PC-9 (cell line): ENCODE measurements around the gene LIMA1. TPM values are rescaled to one million over a fixed set of nuclear protein-coding genes. Genes with fewer than 3 reads are reported as not detected.

ENCODE experiments used
- BruUV-seq: library from RNA; stranded (reverse); fragments of 400-500 nt; replicated peaks from 2 replicates; lab custom pipeline; 2021; lab: Mats Ljungman, UMichigan
- CTCF ChIA-PET: fragments of 300-600 bp; sonication (Branson Sonifier 250); formaldehyde crosslinking; loops from one replicate; lab custom pipeline; 2022; ENCODE audit warnings: antibody characterized with exemption; lab: Charles Lee
- POLR2A ChIA-PET: fragments of 300-600 bp; sonication (Branson Sonifier 250); formaldehyde crosslinking; loops from one replicate; lab custom pipeline; 2022; ENCODE audit warnings: antibody characterized with exemption; ENCODE audit not compliant: unreplicated experiment; lab: Charles Lee
- DNase-seq, 2 experiments: peaks; one replicate each; pipeline versions ENCODE4 v3.0.0 to v3.0.0-alpha.2; 2015 to 2022; ENCODE audit warnings: mixed read lengths in 1 of 2
- H2AFZ ChIP-seq: fragments of 200-600 bp; sonication (generic); 2 replicates; pipeline ENCODE4 v1.8.1; 2017; ENCODE audit warnings: antibody characterized with exemption
- H3F3A ChIP-seq: fragments of 200-600 bp; sonication (generic); 2 replicates; pipeline ENCODE4 v1.8.1; 2017; ENCODE audit warnings: antibody characterized with exemption, mild to moderate bottlenecking, low read depth; ENCODE audit not compliant: insufficient read depth
- H3K27ac ChIP-seq: fragments of 200-600 bp; sonication (generic); 2 replicates; pipeline ENCODE4 v1.6.1; 2016; ENCODE audit warnings: mixed run types
- H3K27me3 ChIP-seq: fragments of 200-600 bp; sonication (generic); 2 replicates; pipeline ENCODE4 v1.6.1; 2016; ENCODE audit warnings: low read depth, mixed run types; ENCODE audit not compliant: insufficient read depth
- H3K36me3 ChIP-seq: fragments of 200-600 bp; sonication (generic); 2 replicates; pipeline ENCODE4 v1.6.1; 2016; ENCODE audit warnings: low read depth, mixed run types
- H3K4me1 ChIP-seq: fragments of 200-600 bp; sonication (generic); replicated peaks from 2 replicates; pipeline ENCODE4 v1.6.1; 2016; ENCODE audit warnings: mixed run types; ENCODE audit not compliant: insufficient read depth
- H3K4me2 ChIP-seq: fragments of 200-600 bp; sonication (generic); 2 replicates; pipeline ENCODE4 v1.6.1; 2017; ENCODE audit warnings: mixed run types
- H3K4me3 ChIP-seq: fragments of 200-600 bp; sonication (generic); 2 replicates; pipeline ENCODE4 v1.6.1; 2016; ENCODE audit warnings: mixed run types
- H3K79me2 ChIP-seq: fragments of 200-600 bp; sonication (generic); 2 replicates; pipeline ENCODE4 v1.6.1; 2017; ENCODE audit warnings: low read depth, mixed run types
- H3K9me2 ChIP-seq: fragments of 200-600 bp; sonication (generic); 2 replicates; pipeline ENCODE4 v1.8.1; 2017; ENCODE audit warnings: mild to moderate bottlenecking; ENCODE audit not compliant: insufficient read depth
- H3K9me3 ChIP-seq: fragments of 200-600 bp; sonication (generic); 2 replicates; pipeline ENCODE4 v1.8.1; 2016; ENCODE audit warnings: low read depth; ENCODE audit not compliant: insufficient read depth
- H4K20me1 ChIP-seq: fragments of 200-600 bp; sonication (generic); 2 replicates; pipeline ENCODE4 v1.8.1; 2017; ENCODE audit not compliant: insufficient read depth
- CTCF ChIP-seq: fragments of 200-600 bp; sonication (generic); conservative IDR thresholded peaks from 2 replicates; pipeline ENCODE4 v1.6.1; 2017; ENCODE audit warnings: mixed run types, antibody characterized with exemption, mild to moderate bottlenecking, moderate library complexity
- EZH2 ChIP-seq: fragments of 200-600 bp; sonication (generic); IDR thresholded peaks from 2 replicates; pipeline ENCODE4 v1.8.0; 2017; ENCODE audit warnings: antibody characterized with exemption, low read depth
- intact Hi-C: fragments of 100-400 bp; cut with micrococcal nuclease; formaldehyde crosslinking; loops from one replicate; pipeline ENCODE4 v1.10.0; 2022; ENCODE audit not compliant: unreplicated experiment
- total RNA-seq: library from RNA; stranded (reverse); gene quantifications from 2 replicates; pipeline ENCODE4 v1.2.3, GENCODE V29; 2021

The LIMA1 gene
- total RNA-seq, 1 experiment from 2014 or later, result 98.6 TPM

- DNase-seq, result peak; percentile 75 to 96
- ChIA-PET CTCF (interaction anchor here (0.6 kb wide), 1 partner anchor 44 kb away, joined by 4 read pairs; no protein-coding TSS in a partner anchor), POLR2A (interaction anchor here (0.6 to 1.1 kb wide), 8 partner anchors 10 to 92 kb away, joined by 3 to 11 read pairs (median 5); partner anchors contain the start of genes CERS5 and LIMA1)
- Histone ChIP-seq H3F3A (peaks cover 60% of the 10 kb centered on the region), H3K27me3 (no peaks in the 10 kb centered on the region), H3K4me1 (peaks cover 59% of the 10 kb centered on the region), H3K27ac (peak overlapping the region; percentile 100), H3K9me3 (no peaks in the 10 kb centered on the region), H3K4me3 (peak overlapping the region; percentile 54; the same call in 1 of the 2 replicates), H4K20me1 (no peaks in the 10 kb centered on the region), H3K36me3 (peaks cover 37% of the 10 kb centered on the region), H3K4me2 (peak overlapping the region; percentile 81), H2AFZ (no peak overlapping the region), H3K79me2 (peaks cover 13% of the 10 kb centered on the region), H3K9me2 (no peaks in the 10 kb centered on the region)
- TF ChIP-seq EZH2 (no peak), CTCF (no peak)
- BruUV-seq, result no TSS peak
- intact Hi-C loops, result loop anchor here (1.0 to 5.0 kb wide), 5 partner anchors 16 to 199 kb away; partner anchors contain the start of gene LARP4
These were observed 81.3 kb downstream of the LIMA1 start for GRCh38 chr12:50201987-50202521.

GRCh38 chr12:50200552-50201273, 82.6 kb downstream of the LIMA1 start:
- peak; percentile 18 to 86 for DNase-seq
- no peaks in the 10 kb centered on the region for H3K27me3 ChIP-seq
- intact Hi-C loops, result loop anchor here (2.0 to 5.0 kb wide), 2 partner anchors 112 to 200 kb away; partner anchors contain the start of gene LARP4
- no peaks in the 10 kb centered on the region for H3K9me3 ChIP-seq
- H3K4me2 ChIP-seq, result peak overlapping the region; percentile 81
- POLR2A ChIA-PET, result interaction anchor here (0.5 to 1.3 kb wide), 5 partner anchors 20 to 971 kb away, joined by 3 to 8 read pairs (median 4); partner anchors contain the start of gene LIMA1
- H3K4me1 ChIP-seq, result peaks cover 62% of the 10 kb centered on the region
- TF ChIP-seq CTCF (no peak), EZH2 (no peak)
- no peak overlapping the region; the same call in 1 of the 2 replicates for H3K4me3 ChIP-seq
- H3K79me2 ChIP-seq, result peaks cover 13% of the 10 kb centered on the region
- no peaks in the 10 kb centered on the region for H3K9me2 ChIP-seq
- no TSS peak for BruUV-seq
- H3F3A ChIP-seq, result peaks cover 69% of the 10 kb centered on the region
- no peaks in the 10 kb centered on the region for H4K20me1 ChIP-seq
- CTCF ChIA-PET, result interaction anchor here (0.6 to 1.3 kb wide), 2 partner anchors 24 to 89 kb away, joined by 4 read pairs; partner anchors contain the start of gene COX14
- peak overlapping the region; percentile 100 for H3K27ac ChIP-seq
- no peak overlapping the region for H2AFZ ChIP-seq
- H3K36me3 ChIP-seq, result peaks cover 37% of the 10 kb centered on the region

- Histone ChIP-seq H3K79me2 (peaks cover 3% of the 10 kb centered on the region; the same call in 1 of the 2 replicates), H3F3A (peaks cover 53% of the 10 kb centered on the region), H4K20me1 (no peaks in the 10 kb centered on the region), H3K27me3 (no peaks in the 10 kb centered on the region), H3K36me3 (peaks cover 23% of the 10 kb centered on the region), H3K4me2 (no peak overlapping the region), H3K9me3 (no peaks in the 10 kb centered on the region), H2AFZ (no peak overlapping the region), H3K4me3 (no peak overlapping the region), H3K9me2 (no peaks in the 10 kb centered on the region), H3K27ac (no peak overlapping the region), H3K4me1 (peaks cover 48% of the 10 kb centered on the region)
- ChIA-PET CTCF (no interaction called here), POLR2A (no interaction called here)
- intact Hi-C loops, result no loop called here
- TF ChIP-seq EZH2 (no peak), CTCF (no peak)
- DNase-seq, result no peak
- no TSS peak for BruUV-seq
These were observed 84.5 kb downstream of the LIMA1 start for GRCh38 chr12:50198829-50199228.
